Peyer's patch (tissue), 4 donors: ENCODE data around the gene MAP3K6.

Source experiments
- POLR2A ChIP-seq, 2 donors: fragments of 450-650 bp; IDR thresholded peaks; one replicate each; pipeline ENCODE4 v1.5.1; 2017; ENCODE audit warnings: antibody characterized with exemption in 2 of 2, mild to moderate bottlenecking in 2 of 2, moderate library complexity in 2 of 2
- TF ChIP-seq, protein P1 (sequence below), 6 experiments: fragments of 450-650 bp in 4 of 6; fragments of 200-600 bp in 2 of 6; sonication (generic) in 1 of 6; IDR thresholded peaks; one replicate each; pipeline ENCODE4 v1.5.1; 2017 to 2019; ENCODE audit warnings: antibody characterized with exemption in 6 of 6, mild to moderate bottlenecking in 3 of 6, moderate library complexity in 1 of 6

GRCh38 chr1:27351541-27352107 is 15.1 kb downstream of the MAP3K6 start:
- TF ChIP-seq, protein P1, sequence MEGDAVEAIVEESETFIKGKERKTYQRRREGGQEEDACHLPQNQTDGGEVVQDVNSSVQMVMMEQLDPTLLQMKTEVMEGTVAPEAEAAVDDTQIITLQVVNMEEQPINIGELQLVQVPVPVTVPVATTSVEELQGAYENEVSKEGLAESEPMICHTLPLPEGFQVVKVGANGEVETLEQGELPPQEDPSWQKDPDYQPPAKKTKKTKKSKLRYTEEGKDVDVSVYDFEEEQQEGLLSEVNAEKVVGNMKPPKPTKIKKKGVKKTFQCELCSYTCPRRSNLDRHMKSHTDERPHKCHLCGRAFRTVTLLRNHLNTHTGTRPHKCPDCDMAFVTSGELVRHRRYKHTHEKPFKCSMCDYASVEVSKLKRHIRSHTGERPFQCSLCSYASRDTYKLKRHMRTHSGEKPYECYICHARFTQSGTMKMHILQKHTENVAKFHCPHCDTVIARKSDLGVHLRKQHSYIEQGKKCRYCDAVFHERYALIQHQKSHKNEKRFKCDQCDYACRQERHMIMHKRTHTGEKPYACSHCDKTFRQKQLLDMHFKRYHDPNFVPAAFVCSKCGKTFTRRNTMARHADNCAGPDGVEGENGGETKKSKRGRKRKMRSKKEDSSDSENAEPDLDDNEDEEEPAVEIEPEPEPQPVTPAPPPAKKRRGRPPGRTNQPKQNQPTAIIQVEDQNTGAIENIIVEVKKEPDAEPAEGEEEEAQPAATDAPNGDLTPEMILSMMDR (IDR thresholded peaks at IDR 0.05) = no peak
- TF ChIP-seq POLR2A (IDR thresholded peaks at IDR 0.05) = no peak
